Activated CD8-positive, alpha-beta memory T cell treated with anti-CD3 and anti-CD28 coated beads, Interleukin-2, amount 50 U/mL, for 48 hours (primary cell): ENCODE data around the gene RIMKLB.

Experiments
- DNase-seq: peaks from one replicate; pipeline ENCODE4 v3.0.0-alpha.2; 2020

The RIMKLB gene

GRCh38 chr12:8697476-8698131, at the start of gene RIMKLB:
TSS of gene RIMKLB (plus strand) at chr12:8697991. CDS start at chr12:8713867, 15,876 bp downstream.
- peak; percentile 83 for DNase-seq

GRCh38 chr12:8648576-8649205, 49.1 kb upstream of the RIMKLB start:
- DNase-seq = peak; percentile 84

GRCh38 chr12:8655421-8655820, 42.4 kb upstream of the RIMKLB start:
- DNase-seq = no peak

- DNase-seq = no peak
These were observed 39.4 kb upstream of the RIMKLB start for GRCh38 chr12:8658346-8658745.

GRCh38 chr12:8661016-8661415, 36.8 kb upstream of the RIMKLB start:
- DNase-seq = no peak

GRCh38 chr12:8661751-8662150, 36.0 kb upstream of the RIMKLB start:
- no peak for DNase-seq

GRCh38 chr12:8662593-8662992, 35.2 kb upstream of the RIMKLB start, which contains the start of gene MFAP5:
TSS of gene MFAP5 (minus strand) at chr12:8662826. CDS start at chr12:8662104, 722 bp downstream.
- DNase-seq = no peak

GRCh38 chr12:8664228-8664913, 33.4 kb upstream of the RIMKLB start:
- peak; percentile 3 for DNase-seq

GRCh38 chr12:8665759-8666158, 32.0 kb upstream of the RIMKLB start:
- DNase-seq = no peak

- no peak for DNase-seq
These were observed 30.5 kb upstream of the RIMKLB start for GRCh38 chr12:8667270-8667669.

GRCh38 chr12:8668441-8668840, 29.4 kb upstream of the RIMKLB start:
- DNase-seq = no peak

- DNase-seq = no peak
These were observed 25.4 kb upstream of the RIMKLB start for GRCh38 chr12:8672381-8672780.

- DNase-seq = no peak
These were observed 22.2 kb upstream of the RIMKLB start for GRCh38 chr12:8675591-8676036.

GRCh38 chr12:8676651-8677050, 21.1 kb upstream of the RIMKLB start:
- no peak for DNase-seq

GRCh38 chr12:8677362-8677761, 20.4 kb upstream of the RIMKLB start:
- DNase-seq = no peak

- no peak for DNase-seq
These were observed 19.1 kb upstream of the RIMKLB start for GRCh38 chr12:8678661-8679111.

GRCh38 chr12:8680533-8680932, 17.3 kb upstream of the RIMKLB start:
- DNase-seq = no peak

GRCh38 chr12:8681129-8681884, 16.5 kb upstream of the RIMKLB start:
- no peak for DNase-seq

- DNase-seq = no peak
These were observed 12.7 kb upstream of the RIMKLB start for GRCh38 chr12:8685051-8685450.

- no peak for DNase-seq
These were observed 9.8 kb upstream of the RIMKLB start for GRCh38 chr12:8687846-8688601.

GRCh38 chr12:8689681-8690080, 8.1 kb upstream of the RIMKLB start:
- no peak for DNase-seq

- DNase-seq = no peak
These were observed 5.2 kb upstream of the RIMKLB start for GRCh38 chr12:8692573-8692972.
